ENCODE data around the gene DCAF4L1. TPM values are rescaled to one million over a fixed set of nuclear protein-coding genes. Genes with fewer than 3 reads are reported as not detected.

The DCAF4L1 gene
- polyA plus RNA-seq, 4 donors = 0.10 to 0.19 (median 0.15) TPM

DNA sequence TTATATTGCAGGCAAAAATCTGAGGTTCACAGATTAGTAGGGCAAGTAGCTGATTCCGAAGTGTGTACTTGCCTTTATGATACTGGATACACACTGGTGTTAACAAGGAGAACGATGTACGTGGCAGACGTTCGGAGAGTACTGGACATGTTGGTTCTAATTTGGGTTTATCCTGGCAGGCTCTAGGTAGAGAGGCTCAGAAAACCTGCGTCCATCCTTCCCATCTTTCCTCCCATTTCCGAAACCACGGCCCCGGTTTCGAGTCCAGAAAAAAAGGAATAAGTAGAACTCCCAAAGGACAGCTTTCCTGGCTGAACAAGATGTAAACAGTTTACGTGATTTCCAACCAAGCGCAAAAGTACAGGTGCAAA, 8.4 kb downstream of the DCAF4L1 start:
- DNase-seq (ENCODE audit: low read depth in 4 of 4, low spot score in 3 of 4) = no peak

DNA sequence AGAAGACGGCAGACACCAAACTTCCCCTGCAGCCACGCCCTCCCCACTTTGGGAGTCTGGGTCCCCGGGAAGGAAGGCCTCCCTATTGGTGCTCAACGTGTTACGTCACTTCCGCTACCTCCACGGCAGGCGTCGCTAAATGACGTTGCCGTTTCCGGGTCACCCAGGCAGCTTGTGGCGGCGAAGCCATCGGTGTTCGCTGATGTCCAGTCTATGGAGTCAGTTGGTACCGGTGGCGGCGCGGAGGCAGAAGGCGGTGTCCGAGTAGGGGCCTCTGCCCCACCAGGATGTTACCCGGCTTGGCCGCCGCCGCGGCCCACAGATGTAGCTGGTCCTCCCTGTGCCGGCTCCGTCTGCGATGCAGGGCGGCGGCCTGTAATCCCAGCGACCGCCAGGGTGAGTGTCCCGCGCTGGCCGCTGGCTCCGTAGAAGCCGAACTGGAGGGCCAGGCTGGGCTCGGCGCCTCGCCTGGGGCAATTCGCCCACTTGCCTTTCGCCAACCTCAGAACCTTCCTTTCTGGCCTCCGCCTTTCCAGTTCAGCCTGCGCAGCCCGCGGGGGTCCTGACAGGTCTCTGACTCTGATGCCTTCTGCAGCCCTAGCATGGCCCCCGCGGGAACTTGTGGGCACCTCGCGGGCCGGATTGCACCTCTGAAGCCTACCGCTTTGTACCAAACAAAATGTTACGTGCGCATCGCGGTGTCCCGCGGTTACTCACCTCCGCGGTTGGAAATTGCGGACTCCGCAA, 9.0 kb downstream of the DCAF4L1 start, which contains the start of gene SLC30A9:
Gene SLC30A9 (plus strand): TSS at position 166 of the 747 bp plus-strand sequence. CDS start 122 bp downstream, at position 288.
- peak; percentile 92 to 96 (median 94) for DNase-seq (ENCODE audit: low read depth in 4 of 4, low spot score in 3 of 4)

DNA sequence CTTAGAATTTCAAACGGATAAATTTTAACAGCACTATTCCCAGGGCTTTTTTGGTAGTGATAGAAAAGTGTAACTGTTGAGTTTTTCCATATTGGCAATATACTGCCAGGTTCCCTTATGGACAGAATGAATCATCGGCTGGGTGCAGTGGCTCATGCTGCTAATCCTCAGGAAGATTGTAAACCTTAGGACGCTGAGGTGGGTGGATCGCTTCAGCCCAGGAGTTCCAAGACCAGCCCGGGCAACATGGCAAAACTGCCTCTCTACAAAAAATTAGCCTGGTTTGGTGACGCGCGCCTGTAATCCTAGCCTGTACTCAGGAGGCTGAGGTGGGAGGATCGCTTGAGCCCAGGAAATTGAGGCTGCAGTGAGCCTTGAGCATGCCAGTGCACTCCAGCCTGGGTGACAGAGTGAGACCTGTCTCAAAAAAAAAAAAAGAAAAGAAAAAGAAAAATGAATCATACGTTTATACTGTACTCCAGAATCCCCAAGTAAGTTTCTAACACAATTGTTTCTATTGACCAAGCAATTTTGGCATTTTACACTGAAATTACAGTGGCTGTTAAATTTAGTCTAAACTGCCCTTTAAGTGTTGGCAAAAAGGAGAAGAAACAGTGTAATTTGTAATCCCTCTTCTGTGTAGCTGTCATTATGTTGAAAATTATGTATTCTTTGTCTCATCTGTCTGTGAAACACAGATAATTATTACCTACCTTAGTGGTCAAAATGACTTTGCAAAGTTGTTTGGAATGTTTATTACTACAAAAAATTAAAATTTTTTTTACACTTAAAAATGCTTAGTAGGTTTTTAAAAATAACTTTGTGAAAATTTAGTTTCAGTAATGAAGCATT, 10.6 kb downstream of the DCAF4L1 start:
- no peak for DNase-seq (ENCODE audit: low read depth in 4 of 4, low spot score in 3 of 4)

- no peak for DNase-seq (ENCODE audit: low read depth in 4 of 4, low spot score in 3 of 4)
These were observed 11.7 kb downstream of the DCAF4L1 start for GRCh38 chr4:41992967-41993857.

DNA sequence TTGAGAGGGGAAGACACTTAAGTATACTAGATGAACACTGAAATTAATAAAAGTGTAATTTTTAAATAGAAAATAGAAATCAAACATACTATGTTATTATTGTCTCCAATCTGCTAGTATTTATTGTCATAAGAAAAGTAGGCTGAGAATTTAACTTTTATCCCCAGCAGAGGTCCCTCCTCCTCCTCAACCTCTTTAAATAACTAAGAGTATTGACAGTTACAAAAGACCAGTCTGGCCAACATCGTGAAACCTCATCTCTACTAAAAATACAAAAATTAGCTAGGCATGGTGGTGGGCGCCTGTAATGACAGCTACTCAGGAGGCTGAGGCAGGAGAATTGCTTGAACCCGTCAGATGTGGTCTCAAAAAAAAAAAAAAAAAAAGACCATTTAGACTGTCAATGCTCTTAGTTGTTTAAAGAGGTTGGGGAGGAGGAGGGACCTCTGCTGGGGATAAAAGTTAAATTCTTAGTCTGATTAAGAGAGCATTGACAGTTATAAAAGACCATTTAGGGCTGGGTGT, 13.0 kb downstream of the DCAF4L1 start:
- DNase-seq (ENCODE audit: low read depth in 4 of 4, low spot score in 3 of 4) = no peak

GRCh38 chr4:41998019-41998418, 16.5 kb downstream of the DCAF4L1 start:
- DNase-seq (ENCODE audit: low read depth in 4 of 4, low spot score in 3 of 4) = no peak

GRCh38 chr4:41999321-41999720, 17.8 kb downstream of the DCAF4L1 start:
- DNase-seq (ENCODE audit: low read depth in 4 of 4, low spot score in 3 of 4) = no peak

- no peak for DNase-seq (ENCODE audit: low read depth in 4 of 4, low spot score in 3 of 4)
These were observed 26.6 kb downstream of the DCAF4L1 start for GRCh38 chr4:42008011-42008786.

GRCh38 chr4:42015438-42015837, 33.9 kb downstream of the DCAF4L1 start:
- no peak for DNase-seq (ENCODE audit: low read depth in 4 of 4, low spot score in 3 of 4)

GRCh38 chr4:42018451-42018850, 36.9 kb downstream of the DCAF4L1 start:
- no peak for DNase-seq (ENCODE audit: low read depth in 4 of 4, low spot score in 3 of 4)

Other genes starting within 250 kb of the DCAF4L1 start
- under 1 TPM; 0.08 to 0.88 (median 0.13) TPM for gene PHOX2B, start 233.0 kb upstream of the DCAF4L1 start, polyA plus RNA-seq (ENCODE audit: insufficient read length in 4 of 4)
- gene TMEM33, start 46.3 kb upstream of the DCAF4L1 start, polyA plus RNA-seq (ENCODE audit: insufficient read length in 4 of 4) = 10 to 100 TPM; 43.2 to 54.5 (median 51.2) TPM
- 100 to 1,000 TPM in 3 of 4 donors, 10 to 100 TPM in 1; 97.5 to 127 (median 123) TPM for gene SLC30A9, start 8.8 kb downstream of the DCAF4L1 start, polyA plus RNA-seq (ENCODE audit: insufficient read length in 4 of 4)
- 1 to 10 TPM in 1 of 4 donors, under 1 TPM in 3; 0.80 to 1.6 (median 0.98) TPM for gene BEND4, start 170.9 kb downstream of the DCAF4L1 start, polyA plus RNA-seq (ENCODE audit: insufficient read length in 4 of 4)